ENCODE measurements around the gene SPO11. TPM values are rescaled to one million over a fixed set of nuclear protein-coding genes. Genes with fewer than 3 reads are reported as not detected.

The SPO11 gene
- total and polyA plus RNA-seq, 2 experiments from 2014 or later, result not detected

DNA sequence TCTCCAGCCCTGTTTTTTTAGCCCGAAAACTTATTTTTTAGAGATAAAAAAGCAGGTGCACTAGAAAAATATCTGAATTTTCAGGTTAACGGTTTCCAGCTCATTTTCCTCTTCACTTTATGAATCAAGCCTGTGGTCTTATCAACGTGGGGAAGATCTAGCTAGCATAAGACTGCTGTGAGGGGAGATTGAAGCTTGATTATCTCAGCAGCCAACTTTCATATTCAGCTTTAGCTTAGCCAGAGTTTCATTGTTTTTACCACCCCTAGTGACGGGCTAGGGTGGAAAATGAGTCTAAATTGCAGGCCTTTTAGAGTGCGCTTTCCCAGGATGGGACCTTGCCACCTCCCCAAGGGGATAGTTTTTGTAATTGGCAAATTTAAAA lies 49.7 kb downstream of the SPO11 start:
- Mint-ChIP-seq H3K36me3 (ENCODE audit: low read depth) (peaks cover 60% of the 10 kb centered on the region), H3K9me3 (no peaks in the 10 kb centered on the region), H3K4me1 (peaks cover 15% of the 10 kb centered on the region), H3K4me3 (no peak overlapping the region), H3K27me3 (ENCODE audit: insufficient read depth, low read depth, poor library complexity) (peaks cover 16% of the 10 kb centered on the region), H3K27ac (no peak overlapping the region)
- no peaks in the 10 kb centered on the region; the same call in 1 of the 2 replicates for H3K79me2 ChIP-seq (replicated peaks; ENCODE audit: insufficient read depth)
- DNase-seq (ENCODE audit: low spot score) (no peak), ATAC-seq (no peak)
- no peaks in the 10 kb centered on the region for H3K9me2 ChIP-seq (ENCODE audit: insufficient read depth)
- H3K36me3 ChIP-seq (ENCODE audit: insufficient read depth), result peaks cover 24% of the 10 kb centered on the region; the same call in 1 of the 2 replicates
- H3F3A ChIP-seq (replicated peaks; ENCODE audit: low read depth), result no peaks in the 10 kb centered on the region
- H3K27ac ChIP-seq (ENCODE audit: low read depth), result no peak overlapping the region
- H4K20me1 ChIP-seq (replicated peaks; ENCODE audit: insufficient read depth), result peaks cover 15% of the 10 kb centered on the region
- H2AFZ ChIP-seq, result no peak overlapping the region
- H3K4me1 ChIP-seq (ENCODE audit: insufficient read depth), result peaks cover 4% of the 10 kb centered on the region
- H3K27me3 ChIP-seq (ENCODE audit: insufficient read depth), result no peaks in the 10 kb centered on the region
- no peak overlapping the region for H3K4me2 ChIP-seq
- TF ChIP-seq ZNF114 (CRISPR knock-in tag; IDR thresholded peaks at IDR 0.05) (no peak), JUNB (IDR thresholded peaks at IDR 0.05; ENCODE audit: unreplicated experiment) (no peak), NANOG (IDR thresholded peaks at IDR 0.05; ENCODE audit: borderline replicate concordance) (no peak)
- TF ChIP-seq, protein P1, sequence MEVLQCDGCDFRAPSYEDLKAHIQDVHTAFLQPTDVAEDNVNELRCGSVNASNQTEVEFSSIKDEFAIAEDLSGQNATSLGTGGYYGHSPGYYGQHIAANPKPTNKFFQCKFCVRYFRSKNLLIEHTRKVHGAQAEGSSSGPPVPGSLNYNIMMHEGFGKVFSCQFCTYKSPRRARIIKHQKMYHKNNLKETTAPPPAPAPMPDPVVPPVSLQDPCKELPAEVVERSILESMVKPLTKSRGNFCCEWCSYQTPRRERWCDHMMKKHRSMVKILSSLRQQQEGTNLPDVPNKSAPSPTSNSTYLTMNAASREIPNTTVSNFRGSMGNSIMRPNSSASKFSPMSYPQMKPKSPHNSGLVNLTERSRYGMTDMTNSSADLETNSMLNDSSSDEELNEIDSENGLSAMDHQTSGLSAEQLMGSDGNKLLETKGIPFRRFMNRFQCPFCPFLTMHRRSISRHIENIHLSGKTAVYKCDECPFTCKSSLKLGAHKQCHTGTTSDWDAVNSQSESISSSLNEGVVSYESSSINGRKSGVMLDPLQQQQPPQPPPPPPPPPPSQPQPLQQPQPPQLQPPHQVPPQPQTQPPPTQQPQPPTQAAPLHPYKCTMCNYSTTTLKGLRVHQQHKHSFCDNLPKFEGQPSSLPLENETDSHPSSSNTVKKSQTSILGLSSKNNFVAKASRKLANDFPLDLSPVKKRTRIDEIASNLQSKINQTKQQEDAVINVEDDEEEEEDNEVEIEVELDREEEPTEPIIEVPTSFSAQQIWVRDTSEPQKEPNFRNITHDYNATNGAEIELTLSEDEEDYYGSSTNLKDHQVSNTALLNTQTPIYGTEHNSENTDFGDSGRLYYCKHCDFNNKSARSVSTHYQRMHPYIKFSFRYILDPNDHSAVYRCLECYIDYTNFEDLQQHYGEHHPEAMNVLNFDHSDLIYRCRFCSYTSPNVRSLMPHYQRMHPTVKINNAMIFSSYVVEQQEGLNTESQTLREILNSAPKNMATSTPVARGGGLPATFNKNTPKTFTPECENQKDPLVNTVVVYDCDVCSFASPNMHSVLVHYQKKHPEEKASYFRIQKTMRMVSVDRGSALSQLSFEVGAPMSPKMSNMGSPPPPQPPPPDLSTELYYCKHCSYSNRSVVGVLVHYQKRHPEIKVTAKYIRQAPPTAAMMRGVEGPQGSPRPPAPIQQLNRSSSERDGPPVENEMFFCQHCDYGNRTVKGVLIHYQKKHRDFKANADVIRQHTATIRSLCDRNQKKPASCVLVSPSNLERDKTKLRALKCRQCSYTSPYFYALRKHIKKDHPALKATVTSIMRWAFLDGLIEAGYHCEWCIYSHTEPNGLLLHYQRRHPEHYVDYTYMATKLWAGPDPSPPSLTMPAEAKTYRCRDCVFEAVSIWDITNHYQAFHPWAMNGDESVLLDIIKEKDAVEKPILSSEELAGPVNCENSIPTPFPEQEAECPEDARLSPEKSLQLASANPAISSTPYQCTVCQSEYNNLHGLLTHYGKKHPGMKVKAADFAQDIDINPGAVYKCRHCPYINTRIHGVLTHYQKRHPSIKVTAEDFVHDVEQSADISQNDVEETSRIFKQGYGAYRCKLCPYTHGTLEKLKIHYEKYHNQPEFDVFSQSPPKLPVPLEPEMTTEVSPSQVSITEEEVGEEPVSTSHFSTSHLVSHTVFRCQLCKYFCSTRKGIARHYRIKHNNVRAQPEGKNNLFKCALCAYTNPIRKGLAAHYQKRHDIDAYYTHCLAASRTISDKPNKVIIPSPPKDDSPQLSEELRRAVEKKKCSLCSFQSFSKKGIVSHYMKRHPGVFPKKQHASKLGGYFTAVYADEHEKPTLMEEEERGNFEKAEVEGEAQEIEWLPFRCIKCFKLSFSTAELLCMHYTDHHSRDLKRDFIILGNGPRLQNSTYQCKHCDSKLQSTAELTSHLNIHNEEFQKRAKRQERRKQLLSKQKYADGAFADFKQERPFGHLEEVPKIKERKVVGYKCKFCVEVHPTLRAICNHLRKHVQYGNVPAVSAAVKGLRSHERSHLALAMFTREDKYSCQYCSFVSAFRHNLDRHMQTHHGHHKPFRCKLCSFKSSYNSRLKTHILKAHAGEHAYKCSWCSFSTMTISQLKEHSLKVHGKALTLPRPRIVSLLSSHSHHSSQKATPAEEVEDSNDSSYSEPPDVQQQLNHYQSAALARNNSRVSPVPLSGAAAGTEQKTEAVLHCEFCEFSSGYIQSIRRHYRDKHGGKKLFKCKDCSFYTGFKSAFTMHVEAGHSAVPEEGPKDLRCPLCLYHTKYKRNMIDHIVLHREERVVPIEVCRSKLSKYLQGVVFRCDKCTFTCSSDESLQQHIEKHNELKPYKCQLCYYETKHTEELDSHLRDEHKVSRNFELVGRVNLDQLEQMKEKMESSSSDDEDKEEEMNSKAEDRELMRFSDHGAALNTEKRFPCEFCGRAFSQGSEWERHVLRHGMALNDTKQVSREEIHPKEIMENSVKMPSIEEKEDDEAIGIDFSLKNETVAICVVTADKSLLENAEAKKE (CRISPR knock-in tag; IDR thresholded peaks at IDR 0.05), result no peak
- TF ChIP-seq, protein P2, sequence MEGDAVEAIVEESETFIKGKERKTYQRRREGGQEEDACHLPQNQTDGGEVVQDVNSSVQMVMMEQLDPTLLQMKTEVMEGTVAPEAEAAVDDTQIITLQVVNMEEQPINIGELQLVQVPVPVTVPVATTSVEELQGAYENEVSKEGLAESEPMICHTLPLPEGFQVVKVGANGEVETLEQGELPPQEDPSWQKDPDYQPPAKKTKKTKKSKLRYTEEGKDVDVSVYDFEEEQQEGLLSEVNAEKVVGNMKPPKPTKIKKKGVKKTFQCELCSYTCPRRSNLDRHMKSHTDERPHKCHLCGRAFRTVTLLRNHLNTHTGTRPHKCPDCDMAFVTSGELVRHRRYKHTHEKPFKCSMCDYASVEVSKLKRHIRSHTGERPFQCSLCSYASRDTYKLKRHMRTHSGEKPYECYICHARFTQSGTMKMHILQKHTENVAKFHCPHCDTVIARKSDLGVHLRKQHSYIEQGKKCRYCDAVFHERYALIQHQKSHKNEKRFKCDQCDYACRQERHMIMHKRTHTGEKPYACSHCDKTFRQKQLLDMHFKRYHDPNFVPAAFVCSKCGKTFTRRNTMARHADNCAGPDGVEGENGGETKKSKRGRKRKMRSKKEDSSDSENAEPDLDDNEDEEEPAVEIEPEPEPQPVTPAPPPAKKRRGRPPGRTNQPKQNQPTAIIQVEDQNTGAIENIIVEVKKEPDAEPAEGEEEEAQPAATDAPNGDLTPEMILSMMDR (conservative IDR thresholded peaks at IDR 0.05; ENCODE audit: low read depth in 2 of 2), result no peak
- no peak overlapping the region for H3K4me3 ChIP-seq

Data from GM23338 (cell line).